Fibroblast of lung (primary cell): ENCODE results near the gene JAZF1. TPM values are rescaled to one million over a fixed set of nuclear protein-coding genes. Genes with fewer than 3 reads are reported as not detected.

Experiments
- DNase-seq, 2 donors: peaks; one replicate each; pipeline versions ENCODE4 v3.0.0 to v3.0.0-alpha.2; 2010; ENCODE audit warnings: low read depth in 2 of 2
- H2AFZ ChIP-seq: 2 replicates; pipeline ENCODE4 v1.5.1; 2012; ENCODE audit warnings: low read length, control low read depth, inconsistent platforms
- H3K27ac ChIP-seq: 2 replicates; pipeline ENCODE4 v1.5.1; 2011; ENCODE audit warnings: low read length, control low read depth; ENCODE audit not compliant: insufficient read depth
- H3K27me3 ChIP-seq: 2 replicates; pipeline ENCODE4 v1.5.1; 2011; ENCODE audit warnings: mild to moderate bottlenecking, low read length; ENCODE audit not compliant: control insufficient read depth, insufficient read depth
- H3K36me3 ChIP-seq: 2 replicates; pipeline ENCODE4 v1.5.1; 2011; ENCODE audit warnings: low read length; ENCODE audit not compliant: control insufficient read depth, insufficient read depth
- H3K4me1 ChIP-seq: 2 replicates; pipeline ENCODE4 v1.5.1; 2011; ENCODE audit warnings: low read length; ENCODE audit not compliant: control insufficient read depth, insufficient read depth; ENCODE audit errors: extremely low read depth
- H3K4me2 ChIP-seq: 2 replicates; pipeline ENCODE4 v1.5.1; 2011; ENCODE audit warnings: low read length, control low read depth; ENCODE audit not compliant: insufficient read depth; ENCODE audit errors: extremely low read depth
- H3K4me3 ChIP-seq, 4 experiments: fragments of 200-600 bp in 1 of 4; sonication (generic) in 1 of 4; replicated peaks in 1 of 4; 2 replicates each; pipeline ENCODE4 v1.5.1; 2011 to 2016; ENCODE audit warnings: low read length in 4 of 4, low read depth in 3 of 4, mild to moderate bottlenecking in 3 of 4, control low read depth in 2 of 4, inconsistent platforms in 1 of 4, mixed read lengths in 1 of 4; ENCODE audit not compliant: insufficient read depth in 1 of 4; ENCODE audit errors: control extremely low read depth in 1 of 4
- H3K79me2 ChIP-seq: 2 replicates; pipeline ENCODE4 v1.5.1; 2012; ENCODE audit warnings: mild to moderate bottlenecking, low read length, inconsistent platforms; ENCODE audit not compliant: control insufficient read depth, insufficient read depth
- H3K9ac ChIP-seq: 2 replicates; pipeline ENCODE4 v1.5.1; 2011; ENCODE audit warnings: mild to moderate bottlenecking, low read length, control low read depth; ENCODE audit not compliant: insufficient read depth
- H3K9me3 ChIP-seq: 2 replicates; pipeline ENCODE4 v1.5.1; 2012; ENCODE audit warnings: low read depth, low read length; ENCODE audit not compliant: control insufficient read depth, insufficient read depth
- H4K20me1 ChIP-seq: 2 replicates; pipeline ENCODE4 v1.5.1; 2011; ENCODE audit warnings: low read length; ENCODE audit not compliant: control insufficient read depth, insufficient read depth; ENCODE audit errors: extremely low read depth
- EZH2 ChIP-seq: IDR thresholded peaks from 2 replicates; pipeline ENCODE4 v1.5.1; 2012; ENCODE audit warnings: low read length, control low read depth, mild to moderate bottlenecking; ENCODE audit errors: missing control alignments
- polyA plus RNA-seq, 2 donors: library from polyadenylated mRNA; depleted of rRNA in 1 of 2; stranded (reverse) in 1 of 2; unstranded in 1 of 2; fragments of >200 nt; gene quantifications; 2 replicates each; pipeline ENCODE4 v1.2.1, GENCODE V29; 2011 to 2012; ENCODE audit warnings: missing spikeins in 1 of 2
- total RNA-seq: library from RNA; depleted of rRNA; stranded (reverse); fragments of >200 nt; gene quantifications from 2 replicates; pipeline ENCODE4 v1.2.1, GENCODE V29; 2014
- TF ChIP-seq, protein P1 (sequence below), 2 donors: IDR thresholded peaks in 1 of 2; conservative IDR thresholded peaks in 1 of 2; 1 replicate in 1 of 2; 2 replicates in 1 of 2; pipeline ENCODE4 v1.5.1; 2011 to 2012; ENCODE audit warnings: low read length in 2 of 2, control low read depth in 1 of 2, inconsistent platforms in 1 of 2, low read depth in 1 of 2, mild to moderate bottlenecking in 1 of 2

Gene JAZF1
- total and polyA plus RNA-seq, 2 donors (not counting 1 experiment from before 2014, with no cell fraction given) = 9.1 to 9.3 TPM

DNA sequence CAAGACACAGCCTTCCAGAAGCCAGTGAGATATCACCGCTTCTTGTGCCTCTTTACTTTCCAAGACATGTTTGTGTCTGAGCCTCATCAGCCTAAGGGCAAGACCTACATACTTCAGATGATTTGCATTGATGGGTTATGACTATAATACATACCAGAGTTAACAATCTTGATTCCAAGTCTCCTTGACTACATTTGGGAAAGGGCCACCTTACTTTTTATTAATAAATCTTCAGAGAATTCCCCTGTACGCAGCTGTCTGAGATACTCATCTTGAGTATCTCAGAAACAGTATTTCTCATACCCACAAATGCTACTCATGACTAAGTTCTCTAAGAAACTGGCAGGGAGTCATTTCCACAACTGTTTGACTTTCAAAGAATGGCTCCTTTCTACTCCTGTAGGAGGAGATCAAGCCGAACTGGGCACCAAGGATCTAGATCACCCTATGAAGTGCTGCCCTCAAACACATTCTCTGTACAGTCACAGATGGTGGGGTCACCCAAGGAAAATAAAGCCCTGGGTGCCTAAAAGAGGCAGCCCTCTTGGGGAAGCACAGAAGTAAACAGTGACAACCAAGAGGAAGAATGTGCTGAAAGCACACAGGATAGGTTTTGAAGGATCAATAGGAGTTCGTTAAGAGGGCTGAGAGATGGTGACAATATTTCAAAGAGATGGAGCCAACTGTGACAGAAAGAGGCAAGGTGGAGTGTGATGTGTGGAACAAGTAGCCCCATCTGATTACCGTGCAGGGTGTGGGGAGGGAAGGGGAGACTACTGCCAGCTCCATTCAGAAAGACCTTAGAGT lies 138.9 kb downstream of the JAZF1 start:
- Histone ChIP-seq H3K9me3 (no peaks in the 10 kb centered on the region), H3K4me2 (peak overlapping the region; percentile 54), H3K79me2 (no peaks in the 10 kb centered on the region), H3K4me3 (no peak overlapping the region), H3K27me3 (no peaks in the 10 kb centered on the region), H4K20me1 (no peaks in the 10 kb centered on the region), H3K27ac (peak overlapping the region; percentile 64), H3K4me1 (peaks cover 15% of the 10 kb centered on the region), H3K36me3 (no peaks in the 10 kb centered on the region), H2AFZ (no peak overlapping the region), H3K9ac (no peak overlapping the region)
- DNase-seq = peak; percentile 47 to 94
- TF ChIP-seq, protein P1, sequence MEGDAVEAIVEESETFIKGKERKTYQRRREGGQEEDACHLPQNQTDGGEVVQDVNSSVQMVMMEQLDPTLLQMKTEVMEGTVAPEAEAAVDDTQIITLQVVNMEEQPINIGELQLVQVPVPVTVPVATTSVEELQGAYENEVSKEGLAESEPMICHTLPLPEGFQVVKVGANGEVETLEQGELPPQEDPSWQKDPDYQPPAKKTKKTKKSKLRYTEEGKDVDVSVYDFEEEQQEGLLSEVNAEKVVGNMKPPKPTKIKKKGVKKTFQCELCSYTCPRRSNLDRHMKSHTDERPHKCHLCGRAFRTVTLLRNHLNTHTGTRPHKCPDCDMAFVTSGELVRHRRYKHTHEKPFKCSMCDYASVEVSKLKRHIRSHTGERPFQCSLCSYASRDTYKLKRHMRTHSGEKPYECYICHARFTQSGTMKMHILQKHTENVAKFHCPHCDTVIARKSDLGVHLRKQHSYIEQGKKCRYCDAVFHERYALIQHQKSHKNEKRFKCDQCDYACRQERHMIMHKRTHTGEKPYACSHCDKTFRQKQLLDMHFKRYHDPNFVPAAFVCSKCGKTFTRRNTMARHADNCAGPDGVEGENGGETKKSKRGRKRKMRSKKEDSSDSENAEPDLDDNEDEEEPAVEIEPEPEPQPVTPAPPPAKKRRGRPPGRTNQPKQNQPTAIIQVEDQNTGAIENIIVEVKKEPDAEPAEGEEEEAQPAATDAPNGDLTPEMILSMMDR (conservative IDR thresholded peaks at IDR 0.05 in 1 of 2, IDR thresholded peaks at IDR 0.05 in 1 of 2; ENCODE audit: low read depth in 1 of 2, low read length in 2 of 2) = no peak
- TF ChIP-seq EZH2 = no peak

DNA sequence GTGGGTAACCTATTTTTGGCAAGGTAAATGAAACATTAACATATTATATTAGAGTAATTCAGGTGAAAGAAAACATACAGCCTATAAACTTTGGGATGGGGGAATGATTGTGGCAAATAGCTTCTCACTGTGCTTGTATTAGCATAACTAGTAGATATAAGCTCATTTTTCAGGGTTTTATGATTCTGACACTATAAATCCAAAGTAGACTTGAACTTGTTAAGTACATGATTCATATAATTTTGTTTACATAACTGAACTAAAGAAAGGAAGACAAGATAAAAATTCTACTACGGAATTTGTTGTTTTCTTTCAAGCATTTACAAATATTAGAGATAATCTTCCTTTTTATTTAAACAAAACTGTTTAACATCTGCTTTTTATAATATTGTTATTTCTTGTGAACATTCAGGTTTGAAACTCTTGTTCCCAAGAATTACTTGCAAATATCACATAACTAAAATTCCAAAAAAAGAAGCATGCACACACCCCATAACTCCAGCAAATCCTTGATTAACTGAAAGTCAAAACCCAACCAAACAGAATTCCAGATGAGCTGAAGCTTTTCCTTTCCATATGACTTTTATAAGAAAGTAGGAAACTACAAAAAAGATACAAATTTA lies 142.3 kb downstream of the JAZF1 start:
- Histone ChIP-seq H4K20me1 (no peaks in the 10 kb centered on the region), H3K9me3 (no peaks in the 10 kb centered on the region), H3K9ac (no peak overlapping the region), H3K4me2 (peak overlapping the region; percentile 78), H3K79me2 (no peaks in the 10 kb centered on the region), H3K27ac (peak overlapping the region; percentile 70), H3K36me3 (no peaks in the 10 kb centered on the region), H3K4me1 (peaks cover 24% of the 10 kb centered on the region), H2AFZ (no peak overlapping the region), H3K4me3 (no peak overlapping the region), H3K27me3 (no peaks in the 10 kb centered on the region)
- no peak for DNase-seq
- no peak for TF ChIP-seq EZH2
- TF ChIP-seq, protein P1 (conservative IDR thresholded peaks at IDR 0.05 in 1 of 2, IDR thresholded peaks at IDR 0.05 in 1 of 2; ENCODE audit: low read depth in 1 of 2, low read length in 2 of 2) = no peak

GRCh38 chr7:28037220-28038010 lies 143.2 kb downstream of the JAZF1 start:
- peak; percentile 93 to 98 for DNase-seq
- peak overlapping the region; percentile 71 for H3K27ac ChIP-seq
- TF ChIP-seq EZH2 = no peak
- TF ChIP-seq, protein P1 (conservative IDR thresholded peaks at IDR 0.05 in 1 of 2, IDR thresholded peaks at IDR 0.05 in 1 of 2; ENCODE audit: low read depth in 1 of 2, low read length in 2 of 2) = no peak
- H3K79me2 ChIP-seq = no peaks in the 10 kb centered on the region
- H3K36me3 ChIP-seq = no peaks in the 10 kb centered on the region
- H3K4me3 ChIP-seq = peak overlapping the region in 1 of 4 experiments; percentile 26
- no peak overlapping the region for H3K9ac ChIP-seq
- H3K4me1 ChIP-seq = peaks cover 23% of the 10 kb centered on the region
- no peaks in the 10 kb centered on the region for H3K27me3 ChIP-seq
- no peak overlapping the region for H2AFZ ChIP-seq
- H3K9me3 ChIP-seq = no peaks in the 10 kb centered on the region
- peak overlapping the region; percentile 90 for H3K4me2 ChIP-seq
- no peaks in the 10 kb centered on the region for H4K20me1 ChIP-seq
